H9 (cell line): ENCODE results near the gene PLPP1. TPM values are rescaled to one million over a fixed set of nuclear protein-coding genes. Genes with fewer than 3 reads are reported as not detected.

Experiments used
- DNase-seq: peaks from one replicate; pipeline ENCODE4 v3.0.0-alpha.2; 2017
- H2AFZ ChIP-seq: one replicate; pipeline ENCODE4 v1.6.1; 2013; ENCODE audit warnings: mild to moderate bottlenecking, low read length, control low read depth, moderate library complexity
- H2AK5ac ChIP-seq: 2 replicates; pipeline ENCODE4 v1.6.1; 2013; ENCODE audit warnings: low read length, control low read depth, mixed read lengths; ENCODE audit not compliant: insufficient read length
- H2BK120ac ChIP-seq: one replicate; pipeline ENCODE4 v1.6.1; 2013; ENCODE audit warnings: low read depth, mild to moderate bottlenecking, low read length, control low read depth, inconsistent platforms; ENCODE audit not compliant: poor library complexity, severe bottlenecking
- H2BK12ac ChIP-seq: 2 replicates; pipeline ENCODE4 v1.6.1; 2013; ENCODE audit warnings: low read length, control low read depth, mixed read lengths, low read depth; ENCODE audit not compliant: insufficient read length
- H2BK15ac ChIP-seq: 2 replicates; pipeline ENCODE4 v1.6.1; 2013; ENCODE audit warnings: low read depth, low read length, control low read depth
- H2BK20ac ChIP-seq: one replicate; pipeline ENCODE4 v1.6.1; 2013; ENCODE audit warnings: low read depth, mild to moderate bottlenecking, low read length, control low read depth, inconsistent platforms; ENCODE audit not compliant: poor library complexity, severe bottlenecking
- H2BK5ac ChIP-seq: 2 replicates; pipeline ENCODE4 v1.6.1; 2013; ENCODE audit warnings: low read length, control low read depth, mixed read lengths; ENCODE audit not compliant: insufficient read length
- H3K14ac ChIP-seq: 2 replicates; pipeline ENCODE4 v1.6.1; 2013; ENCODE audit warnings: low read length, control low read depth; ENCODE audit not compliant: insufficient read depth
- H3K18ac ChIP-seq: 2 replicates; pipeline ENCODE4 v1.6.1; 2013; ENCODE audit warnings: low read depth, mild to moderate bottlenecking, mixed read lengths, low read length, control low read depth; ENCODE audit not compliant: insufficient read length
- H3K23ac ChIP-seq: 2 replicates; pipeline ENCODE4 v1.6.1; 2013; ENCODE audit warnings: low read length, control low read depth, mixed read lengths, low read depth; ENCODE audit not compliant: insufficient read length
- H3K23me2 ChIP-seq: 2 replicates; pipeline ENCODE4 v1.6.1; 2013; ENCODE audit warnings: low read depth, mild to moderate bottlenecking, mixed read lengths, low read length, control low read depth; ENCODE audit not compliant: insufficient read length, poor library complexity, severe bottlenecking
- H3K27ac ChIP-seq: 2 replicates; pipeline ENCODE4 v1.5.1; 2013; ENCODE audit warnings: low read length, control low read depth, mixed read lengths, low read depth; ENCODE audit not compliant: insufficient read length
- H3K27me3 ChIP-seq: 2 replicates; pipeline ENCODE4 v1.6.1; 2013; ENCODE audit warnings: low read length, control low read depth, inconsistent platforms; ENCODE audit not compliant: insufficient read depth
- H3K4ac ChIP-seq: 2 replicates; pipeline ENCODE4 v1.6.1; 2013; ENCODE audit warnings: low read depth, mild to moderate bottlenecking, control low read depth, inconsistent platforms, low read length, moderate library complexity
- H3K4me1 ChIP-seq: 2 replicates; pipeline ENCODE4 v1.6.1; 2013; ENCODE audit warnings: low read length, control low read depth, inconsistent platforms; ENCODE audit not compliant: insufficient read depth
- H3K4me2 ChIP-seq: 2 replicates; pipeline ENCODE4 v1.6.1; 2013; ENCODE audit warnings: low read length, control low read depth, mixed read lengths; ENCODE audit not compliant: insufficient read length, insufficient read depth
- H3K56ac ChIP-seq: 2 replicates; pipeline ENCODE4 v1.6.1; 2013; ENCODE audit warnings: low read depth, mild to moderate bottlenecking, mixed read lengths, low read length, control low read depth; ENCODE audit not compliant: insufficient read length
- H3K79me1 ChIP-seq: 2 replicates; pipeline ENCODE4 v1.6.1; 2013; ENCODE audit warnings: low read depth, mild to moderate bottlenecking, moderate library complexity, low read length, control low read depth, inconsistent platforms; ENCODE audit not compliant: insufficient read depth, poor library complexity, severe bottlenecking
- H3K79me2 ChIP-seq: 2 replicates; pipeline ENCODE4 v1.6.1; 2013; ENCODE audit warnings: low read length, control low read depth, inconsistent platforms; ENCODE audit not compliant: insufficient read depth
- H3K9ac ChIP-seq: 2 replicates; pipeline ENCODE4 v1.6.1; 2013; ENCODE audit warnings: low read length, control low read depth, mixed read lengths; ENCODE audit not compliant: insufficient read length; ENCODE audit errors: extremely low read depth
- H3K9me3 ChIP-seq: one replicate; pipeline ENCODE4 v1.6.1; 2013; ENCODE audit warnings: low read depth, low read length, inconsistent platforms; ENCODE audit not compliant: control insufficient read depth
- H3T11ph ChIP-seq: one replicate; pipeline ENCODE4 v1.6.1; 2013; ENCODE audit warnings: mild to moderate bottlenecking, low read length, control low read depth, inconsistent platforms
- H4K20me1 ChIP-seq: one replicate; pipeline ENCODE4 v1.6.1; 2013; ENCODE audit not compliant: control insufficient read depth, insufficient read length, insufficient read depth
- H4K5ac ChIP-seq: 2 replicates; pipeline ENCODE4 v1.6.1; 2013; ENCODE audit warnings: low read depth, mild to moderate bottlenecking, mixed read lengths, low read length, control low read depth; ENCODE audit not compliant: insufficient read length
- H4K8ac ChIP-seq: replicated peaks from 2 replicates; pipeline ENCODE4 v1.6.1; 2013; ENCODE audit warnings: low read length, control low read depth, mixed read lengths, low read depth; ENCODE audit not compliant: insufficient read length
- H4K91ac ChIP-seq: 2 replicates; pipeline ENCODE4 v1.6.1; 2013; ENCODE audit warnings: low read depth, mild to moderate bottlenecking, moderate library complexity, mixed read lengths, low read length, control low read depth; ENCODE audit not compliant: insufficient read length
- H3K27ac Mint-ChIP-seq, 3 experiments: 2 replicates in 2 of 3; 3 replicates in 1 of 3; pipeline ENCODE4 v1.8.0; 2020 to 2021; ENCODE audit warnings: mixed read lengths in 3 of 3, mild to moderate bottlenecking in 1 of 3, moderate library complexity in 1 of 3
- H3K27me3 Mint-ChIP-seq: 2 replicates; pipeline ENCODE4 v1.8.0; 2021; ENCODE audit warnings: low read depth, mild to moderate bottlenecking, moderate library complexity, mixed read lengths
- H3K36me3 Mint-ChIP-seq, 3 experiments: 2 replicates in 2 of 3; 3 replicates in 1 of 3; pipeline ENCODE4 v1.8.0; 2020 to 2021; ENCODE audit warnings: low read depth in 3 of 3, mixed read lengths in 3 of 3; ENCODE audit not compliant: insufficient read depth in 1 of 3
- H3K4me1 Mint-ChIP-seq, 2 experiments: 2 replicates each; pipeline ENCODE4 v1.8.0; 2020; ENCODE audit warnings: mixed read lengths in 2 of 2
- H3K4me3 Mint-ChIP-seq, 2 experiments: 2 replicates in 1 of 2; 3 replicates in 1 of 2; pipeline ENCODE4 v1.8.0; 2020 to 2021; ENCODE audit warnings: mild to moderate bottlenecking in 2 of 2, mixed read lengths in 2 of 2, moderate library complexity in 1 of 2
- H3K9me3 Mint-ChIP-seq, 2 experiments: 2 replicates in 1 of 2; 3 replicates in 1 of 2; pipeline ENCODE4 v1.8.0; 2020; ENCODE audit warnings: mild to moderate bottlenecking in 2 of 2, mixed read lengths in 2 of 2, moderate library complexity in 1 of 2
- CTCF ChIP-seq: fragments of 200-600 bp; sonication (generic); conservative IDR thresholded peaks from 3 replicates; pipeline ENCODE4 v1.8.0; 2021; ENCODE audit warnings: antibody characterized with exemption, mild to moderate bottlenecking
- WGBS: extraction: QIAGEN DNeasy Blood & Tissue Kit; methylation state at CpG from one replicate; pipeline ENCODE4 v1.1.7; 2013; ENCODE audit warnings: missing lambda C conversion rate, low lambda C conversion rate, mixed read lengths; ENCODE audit not compliant: insufficient read length; ENCODE audit errors: extremely low coverage; 5-methylcytosine and 5-hydroxymethylcytosine counted together
- total RNA-seq: library from RNA; stranded (reverse); gene quantifications from 2 replicates; pipeline ENCODE4 v1.2.1, GENCODE V29; 2021

Gene PLPP1
- total RNA-seq, 1 experiment from 2014 or later: 85.9 TPM

DNA sequence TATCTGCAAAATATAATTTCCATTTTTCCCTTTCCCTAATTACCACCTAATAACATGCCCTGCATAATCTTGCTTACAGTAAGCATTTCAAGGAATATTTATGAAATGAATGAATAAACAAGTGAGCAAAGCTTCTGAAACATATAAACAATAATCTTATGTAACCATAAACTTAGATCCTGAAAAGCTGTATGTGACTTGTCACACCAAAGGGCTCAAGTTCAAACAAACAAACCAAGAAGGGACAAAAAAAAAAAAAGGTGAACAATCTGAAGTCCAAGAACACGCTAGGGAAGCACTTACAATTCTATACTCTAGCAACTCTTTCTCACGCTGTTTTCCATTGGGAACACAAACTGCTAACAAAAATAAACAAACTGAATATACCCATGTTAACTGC lies 36.3 kb downstream of the PLPP1 start:
- Histone ChIP-seq H3K27ac (peak overlapping the region; percentile 46), H3K4ac (no peak overlapping the region), H3K4me1 (peaks cover 5% of the 10 kb centered on the region; the same call in 1 of the 2 replicates), H4K5ac (no peak overlapping the region), H2BK5ac (no peak overlapping the region), H2AK5ac (no peak overlapping the region), H3K79me1 (peaks cover 4% of the 10 kb centered on the region), H3K9ac (no peak overlapping the region), H3K23me2 (no peaks in the 10 kb centered on the region), H2AFZ (no peak overlapping the region), H3K18ac (no peak overlapping the region), H3K14ac (no peak overlapping the region), H3K9me3 (no peaks in the 10 kb centered on the region), H2BK12ac (no peak overlapping the region), H2BK15ac (no peak overlapping the region), H2BK20ac (no peak overlapping the region), H2BK120ac (no peak overlapping the region), H4K8ac (no peak overlapping the region), H3K4me2 (no peak overlapping the region), H3K79me2 (peaks cover 15% of the 10 kb centered on the region; the same call in 1 of the 2 replicates), H3K23ac (no peak overlapping the region), H3K56ac (no peak overlapping the region), H4K20me1 (no peaks in the 10 kb centered on the region), H3T11ph (no peak overlapping the region), H3K27me3 (no peaks in the 10 kb centered on the region), H4K91ac (no peak overlapping the region)
- Mint-ChIP-seq H3K27me3 (no peaks in the 10 kb centered on the region), H3K27ac (peak overlapping the region in 2 of 3 experiments; percentile 55 to 89; a peak in 4 of 7 replicates), H3K4me3 (no peak overlapping the region), H3K9me3 (no peaks in the 10 kb centered on the region), H3K4me1 (peaks cover 64 to 69% of the 10 kb centered on the region in 2 experiments), H3K36me3 (peaks cover 0 to 11% (median 6%) of the 10 kb centered on the region in 3 experiments; a peak in 3 of 7 replicates)
- TF ChIP-seq CTCF: no peak
- no peak for DNase-seq
- no CpG with 5 or more reads among the region's 2 CpGs for WGBS
